Measurements from ENCODE around the gene GPR149. TPM values are rescaled to one million over a fixed set of nuclear protein-coding genes. Genes with fewer than 3 reads are reported as not detected.

Gene GPR149
- total and polyA plus RNA-seq, 10 of the 15 experiments (the other 5 are each of a cell fraction or from before 2014, with no cell fraction given): not detected

DNA sequence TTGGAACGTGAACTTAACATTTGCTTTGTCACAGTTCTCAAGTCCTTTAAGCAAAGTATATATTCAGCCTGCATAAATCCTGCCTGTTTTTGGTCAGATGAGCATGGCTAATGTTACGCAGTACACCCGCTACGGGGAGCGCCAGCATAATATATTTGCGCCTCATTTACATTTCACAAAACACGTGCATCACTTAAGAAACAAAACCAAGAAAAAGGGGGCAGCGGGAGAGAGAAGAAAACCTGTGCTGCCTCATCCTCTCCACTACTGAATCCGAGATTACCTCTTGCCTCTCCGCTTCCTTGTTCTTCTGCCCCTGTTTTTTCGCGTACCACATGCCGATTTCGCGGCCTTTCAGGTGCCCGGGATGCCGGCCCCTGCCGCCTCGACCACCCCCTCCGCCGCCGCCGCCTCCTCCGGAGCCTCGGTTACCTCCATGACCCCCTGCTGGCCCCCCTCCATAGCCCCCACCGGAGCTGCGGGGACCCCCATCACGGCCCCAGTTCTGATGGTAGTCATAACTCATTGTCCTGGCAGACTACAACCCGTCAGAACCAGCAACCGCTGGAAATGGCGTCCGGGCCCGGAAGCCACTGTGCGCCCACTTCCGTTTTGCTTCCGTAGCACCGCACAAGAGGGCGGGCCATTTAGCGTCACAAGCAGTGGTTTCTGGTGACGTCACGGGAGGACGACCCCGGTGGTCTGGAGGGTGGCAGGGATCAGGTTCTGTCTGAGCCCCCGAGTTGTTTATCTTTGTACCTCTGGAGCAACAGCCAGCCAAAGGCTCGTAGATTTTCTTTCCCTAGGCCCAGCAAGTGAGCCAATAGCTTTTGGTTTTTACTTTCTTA lies 105.9 kb downstream of the GPR149 start, which contains the start of gene DHX36 (continued):
- TF ChIP-seq, protein P1, sequence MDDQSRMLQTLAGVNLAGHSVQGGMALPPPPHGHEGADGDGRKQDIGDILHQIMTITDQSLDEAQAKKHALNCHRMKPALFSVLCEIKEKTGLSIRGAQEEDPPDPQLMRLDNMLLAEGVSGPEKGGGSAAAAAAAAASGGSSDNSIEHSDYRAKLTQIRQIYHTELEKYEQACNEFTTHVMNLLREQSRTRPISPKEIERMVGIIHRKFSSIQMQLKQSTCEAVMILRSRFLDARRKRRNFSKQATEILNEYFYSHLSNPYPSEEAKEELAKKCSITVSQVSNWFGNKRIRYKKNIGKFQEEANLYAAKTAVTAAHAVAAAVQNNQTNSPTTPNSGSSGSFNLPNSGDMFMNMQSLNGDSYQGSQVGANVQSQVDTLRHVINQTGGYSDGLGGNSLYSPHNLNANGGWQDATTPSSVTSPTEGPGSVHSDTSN (IDR thresholded peaks at IDR 0.05; ENCODE audit: insufficient replicate concordance, low read depth, low read length): peak; percentile 44
- TF ChIP-seq CBX3 (IDR thresholded peaks at IDR 0.05; ENCODE audit: borderline replicate concordance, low read depth) (no peak), YBX1 (IDR thresholded peaks at IDR 0.05) (no peak), TCF3 (IDR thresholded peaks at IDR 0.05; ENCODE audit: borderline replicate concordance, insufficient read depth, low read depth, low read length) (0 out of 2 replicates have a peak, but pooled peaks have one; percentile 60), LARP7 (IDR thresholded peaks at IDR 0.05) (no peak), MEF2B (IDR thresholded peaks at IDR 0.05; ENCODE audit: partially characterized antibody, poor library complexity, severe bottlenecking) (peak; percentile 65), MYC (IDR thresholded peaks at IDR 0.05; ENCODE audit: insufficient read depth, insufficient read length, insufficient replicate concordance, low read length, severe bottlenecking) (no peak), CREM (IDR thresholded peaks at IDR 0.05; ENCODE audit: low read depth) (peak; percentile 99)
- TF ChIP-seq, protein P2, sequence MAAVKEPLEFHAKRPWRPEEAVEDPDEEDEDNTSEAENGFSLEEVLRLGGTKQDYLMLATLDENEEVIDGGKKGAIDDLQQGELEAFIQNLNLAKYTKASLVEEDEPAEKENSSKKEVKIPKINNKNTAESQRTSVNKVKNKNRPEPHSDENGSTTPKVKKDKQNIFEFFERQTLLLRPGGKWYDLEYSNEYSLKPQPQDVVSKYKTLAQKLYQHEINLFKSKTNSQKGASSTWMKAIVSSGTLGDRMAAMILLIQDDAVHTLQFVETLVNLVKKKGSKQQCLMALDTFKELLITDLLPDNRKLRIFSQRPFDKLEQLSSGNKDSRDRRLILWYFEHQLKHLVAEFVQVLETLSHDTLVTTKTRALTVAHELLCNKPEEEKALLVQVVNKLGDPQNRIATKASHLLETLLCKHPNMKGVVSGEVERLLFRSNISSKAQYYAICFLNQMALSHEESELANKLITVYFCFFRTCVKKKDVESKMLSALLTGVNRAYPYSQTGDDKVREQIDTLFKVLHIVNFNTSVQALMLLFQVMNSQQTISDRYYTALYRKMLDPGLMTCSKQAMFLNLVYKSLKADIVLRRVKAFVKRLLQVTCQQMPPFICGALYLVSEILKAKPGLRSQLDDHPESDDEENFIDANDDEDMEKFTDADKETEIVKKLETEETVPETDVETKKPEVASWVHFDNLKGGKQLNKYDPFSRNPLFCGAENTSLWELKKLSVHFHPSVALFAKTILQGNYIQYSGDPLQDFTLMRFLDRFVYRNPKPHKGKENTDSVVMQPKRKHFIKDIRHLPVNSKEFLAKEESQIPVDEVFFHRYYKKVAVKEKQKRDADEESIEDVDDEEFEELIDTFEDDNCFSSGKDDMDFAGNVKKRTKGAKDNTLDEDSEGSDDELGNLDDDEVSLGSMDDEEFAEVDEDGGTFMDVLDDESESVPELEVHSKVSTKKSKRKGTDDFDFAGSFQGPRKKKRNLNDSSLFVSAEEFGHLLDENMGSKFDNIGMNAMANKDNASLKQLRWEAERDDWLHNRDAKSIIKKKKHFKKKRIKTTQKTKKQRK (IDR thresholded peaks at IDR 0.05; ENCODE audit: low read depth, low read length): no peak
